ENCODE results near the gene KCNN3. TPM values are rescaled to one million over a fixed set of nuclear protein-coding genes. Genes with fewer than 3 reads are reported as not detected.

The KCNN3 gene
- total and polyA plus RNA-seq, 2 of the 8 experiments (the other 6 are each of a cell fraction or from before 2014, with no cell fraction given): 2.8 to 3.7 TPM

DNA sequence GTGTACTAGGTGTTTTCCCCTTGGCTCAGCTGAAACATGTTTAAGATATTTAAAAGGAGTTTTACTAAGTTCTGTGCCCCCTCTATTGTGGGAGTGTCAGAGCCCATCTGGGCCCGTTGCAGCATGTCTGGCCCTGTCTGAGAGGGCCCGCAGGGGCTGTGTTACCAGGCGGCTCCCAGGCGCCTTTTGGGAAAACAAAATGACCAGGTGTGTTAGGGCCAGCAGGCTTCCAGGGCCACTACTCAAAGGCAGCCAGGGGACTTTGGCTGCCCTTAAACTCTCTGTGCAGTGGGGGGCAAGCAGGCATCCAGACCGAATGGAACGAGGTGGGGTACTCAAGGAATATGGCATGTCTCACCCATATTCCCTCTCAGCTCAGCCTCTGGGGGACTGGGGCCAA, 111.7 kb downstream of the KCNN3 start:
- H3K4ac ChIP-seq (replicated peaks; ENCODE audit: insufficient read length, low read depth, low read length): no peak overlapping the region
- H3K23me2 ChIP-seq (ENCODE audit: low read depth, low read length): peaks cover 2% of the 10 kb centered on the region; the same call in 1 of the 2 replicates
- no peak overlapping the region for H4K91ac ChIP-seq (replicated peaks; ENCODE audit: insufficient read length, low read length)
- H4K8ac ChIP-seq (ENCODE audit: extremely low read depth, insufficient read depth, low read length): no peak overlapping the region
- TF ChIP-seq YY1 (IDR thresholded peaks at IDR 0.05; ENCODE audit: low read depth, low read length): no peak
- no peak overlapping the region for H2AK5ac ChIP-seq (ENCODE audit: low read depth, low read length)
- CTCF ChIA-PET (ENCODE audit: partially characterized antibody): interaction anchor here (0.6 to 5.6 kb wide), 8 partner anchors 10 to 342 kb away, joined by 3 to 56 read pairs (median 3); no protein-coding TSS in a partner anchor
- no peak overlapping the region for H2BK15ac ChIP-seq (ENCODE audit: low read length)
- H3K4me2 ChIP-seq (ENCODE audit: insufficient read depth in 1 of 2, low read depth in 2 of 2, low read length in 2 of 2): no peak overlapping the region
- H4K5ac ChIP-seq (ENCODE audit: insufficient read length, low read depth, low read length): no peak overlapping the region
- POLR2A ChIA-PET (ENCODE audit: partially characterized antibody): interaction anchor here (1.2 kb wide), 1 partner anchor 10 kb away, joined by 3 read pairs; no protein-coding TSS in a partner anchor
- no peak overlapping the region for H3K27ac ChIP-seq (ENCODE audit: low read depth, low read length)
- DNase-seq (ENCODE audit: low read depth in 1 of 2, low spot score in 2 of 2) (no peak), FAIRE-seq (no peak)
- no peaks in the 10 kb centered on the region for H3K79me1 ChIP-seq (ENCODE audit: low read depth, low read length)
- H2BK12ac ChIP-seq (ENCODE audit: low read depth, low read length): no peak overlapping the region
- no peak overlapping the region for H2AFZ ChIP-seq (ENCODE audit: low read length)
- peaks cover 0 to 8% (median 1%) of the 10 kb centered on the region in 4 experiments; a peak in 4 of 7 replicates for H3K27me3 ChIP-seq (replicated peaks in 1 of 4; ENCODE audit: control insufficient read depth in 3 of 4, extremely low read depth in 1 of 4, insufficient read depth in 3 of 4, low read length in 3 of 4)
- H3K18ac ChIP-seq (ENCODE audit: extremely low read depth, low read length): no peak overlapping the region
- H2BK5ac ChIP-seq (ENCODE audit: low read depth, low read length): no peak overlapping the region
- 96% methylated on average over 6 of the region's 6 CpGs; no CpG with 5 or more reads in 1 of the 2 experiments for WGBS, 2 experiments (ENCODE audit: extremely low coverage in 1 of 2, insufficient coverage in 1 of 2, insufficient read length in 1 of 2, insufficient replicate concordance in 2 of 2, low coverage in 1 of 2, low lambda C conversion rate in 2 of 2, missing lambda C conversion rate in 1 of 2)
- no peak overlapping the region for H2BK120ac ChIP-seq (replicated peaks; ENCODE audit: low read depth, low read length)
- no peaks in the 10 kb centered on the region for H3K79me2 ChIP-seq (ENCODE audit: control insufficient read depth in 1 of 2, insufficient read depth in 2 of 2, low read length in 2 of 2)
- H3K9me3 ChIP-seq (ENCODE audit: insufficient read depth in 2 of 2, low read depth in 1 of 2, low read length in 1 of 2): no peaks in the 10 kb centered on the region
- no peak overlapping the region for H2BK20ac ChIP-seq (ENCODE audit: low read length)
- no peak overlapping the region for H3K14ac ChIP-seq (ENCODE audit: insufficient read length)
- H3K36me3 ChIP-seq (ENCODE audit: control insufficient read depth in 2 of 4, insufficient read depth in 4 of 4, low read length in 3 of 4): no peaks in the 10 kb centered on the region
- H3K9ac ChIP-seq (replicated peaks in 1 of 4; ENCODE audit: extremely low read depth in 1 of 4, low read depth in 3 of 4, low read length in 3 of 4): no peak overlapping the region
- H3K4me1 ChIP-seq (replicated peaks in 1 of 4; ENCODE audit: control insufficient read depth in 3 of 4, insufficient read depth in 4 of 4, low read length in 3 of 4): peaks cover 0 to 2% (median under 1%) of the 10 kb centered on the region in 4 experiments; a peak in 1 of 7 replicates
- H3K23ac ChIP-seq (ENCODE audit: insufficient read length): no peak overlapping the region
- no peak overlapping the region for H3K4me3 ChIP-seq (ENCODE audit: extremely low read depth in 1 of 4, insufficient read depth in 2 of 4, low read depth in 3 of 4, low read length in 4 of 4)
- H4K20me1 ChIP-seq (replicated peaks in 1 of 2; ENCODE audit: control insufficient read depth in 1 of 2, insufficient read depth in 2 of 2, low read length in 2 of 2): no peaks in the 10 kb centered on the region
- H3K56ac ChIP-seq (replicated peaks; ENCODE audit: insufficient read length, low read depth, low read length): no peak overlapping the region
